AG04449 (cell line): ENCODE data around the gene CKAP4.

ENCODE experiments used
- CTCF ChIA-PET: fragments of 350-600 bp; formaldehyde crosslinking; extraction: SDS; loops from one replicate; lab custom pipeline; 2021; ENCODE audit warnings: antibody characterized with exemption; lab: Yijun Ruan, JAX
- POLR2A ChIA-PET: fragments of 400-600, 350-600 bp; formaldehyde crosslinking; extraction: SDS; loops from one replicate; lab custom pipeline; 2020; ENCODE audit warnings: antibody characterized with exemption, inconsistent platforms; lab: Yijun Ruan, JAX
- DNase-seq: peaks from one replicate; pipeline ENCODE4 v3.0.0-alpha.2; 2010; ENCODE audit warnings: low read depth, low spot score
- H3K4me3 ChIP-seq: 2 replicates; pipeline ENCODE4 v1.5.1; 2011; ENCODE audit warnings: low read depth, mild to moderate bottlenecking, control low read depth, low read length
- TF ChIP-seq, protein P1 (sequence below): IDR thresholded peaks from one replicate; pipeline ENCODE4 v1.5.1; 2011; ENCODE audit warnings: mild to moderate bottlenecking, moderate library complexity, low read length, control low read depth, inconsistent platforms; ENCODE audit not compliant: insufficient read depth; ENCODE audit errors: missing control alignments

Gene CKAP4

DNA sequence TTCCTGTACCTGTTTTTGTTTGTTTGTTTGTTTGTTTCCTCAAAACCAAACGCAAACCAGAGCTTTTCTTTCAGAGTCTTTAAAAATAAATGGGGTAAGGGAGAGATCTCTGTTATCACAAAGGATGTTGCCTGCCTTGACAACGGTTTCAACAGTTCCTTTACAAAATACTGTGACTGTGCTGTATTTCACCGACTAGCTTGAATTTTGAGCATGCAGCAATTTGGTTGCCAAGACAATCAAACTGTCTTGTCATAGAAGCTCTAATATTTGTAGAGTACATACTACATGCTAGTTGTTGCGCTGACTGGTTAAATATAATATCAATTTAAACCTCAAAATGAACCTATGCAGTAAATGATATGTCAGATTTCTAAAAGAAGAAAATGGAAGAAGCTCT lies 32.3 kb upstream of the CKAP4 start:
- TF ChIP-seq, protein P1, sequence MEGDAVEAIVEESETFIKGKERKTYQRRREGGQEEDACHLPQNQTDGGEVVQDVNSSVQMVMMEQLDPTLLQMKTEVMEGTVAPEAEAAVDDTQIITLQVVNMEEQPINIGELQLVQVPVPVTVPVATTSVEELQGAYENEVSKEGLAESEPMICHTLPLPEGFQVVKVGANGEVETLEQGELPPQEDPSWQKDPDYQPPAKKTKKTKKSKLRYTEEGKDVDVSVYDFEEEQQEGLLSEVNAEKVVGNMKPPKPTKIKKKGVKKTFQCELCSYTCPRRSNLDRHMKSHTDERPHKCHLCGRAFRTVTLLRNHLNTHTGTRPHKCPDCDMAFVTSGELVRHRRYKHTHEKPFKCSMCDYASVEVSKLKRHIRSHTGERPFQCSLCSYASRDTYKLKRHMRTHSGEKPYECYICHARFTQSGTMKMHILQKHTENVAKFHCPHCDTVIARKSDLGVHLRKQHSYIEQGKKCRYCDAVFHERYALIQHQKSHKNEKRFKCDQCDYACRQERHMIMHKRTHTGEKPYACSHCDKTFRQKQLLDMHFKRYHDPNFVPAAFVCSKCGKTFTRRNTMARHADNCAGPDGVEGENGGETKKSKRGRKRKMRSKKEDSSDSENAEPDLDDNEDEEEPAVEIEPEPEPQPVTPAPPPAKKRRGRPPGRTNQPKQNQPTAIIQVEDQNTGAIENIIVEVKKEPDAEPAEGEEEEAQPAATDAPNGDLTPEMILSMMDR, result no peak
- CTCF ChIA-PET, result interaction anchor here (0.8 to 4.1 kb wide), 9 partner anchors 9 to 56 kb away, joined by 3 to 35 read pairs (median 5); no protein-coding TSS in a partner anchor
- H3K4me3 ChIP-seq, result no peak overlapping the region
- POLR2A ChIA-PET, result no interaction called here
- DNase-seq, result no peak

GRCh38 chr12:106276032-106276740 lies 28.4 kb upstream of the CKAP4 start:
- TF ChIP-seq, protein P1, result no peak
- CTCF ChIA-PET, result interaction anchor here (0.6 kb wide), 1 partner anchor 325 kb away, joined by 3 read pairs; no protein-coding TSS in a partner anchor
- no peak for DNase-seq
- no peak overlapping the region for H3K4me3 ChIP-seq
- POLR2A ChIA-PET, result no interaction called here

DNA sequence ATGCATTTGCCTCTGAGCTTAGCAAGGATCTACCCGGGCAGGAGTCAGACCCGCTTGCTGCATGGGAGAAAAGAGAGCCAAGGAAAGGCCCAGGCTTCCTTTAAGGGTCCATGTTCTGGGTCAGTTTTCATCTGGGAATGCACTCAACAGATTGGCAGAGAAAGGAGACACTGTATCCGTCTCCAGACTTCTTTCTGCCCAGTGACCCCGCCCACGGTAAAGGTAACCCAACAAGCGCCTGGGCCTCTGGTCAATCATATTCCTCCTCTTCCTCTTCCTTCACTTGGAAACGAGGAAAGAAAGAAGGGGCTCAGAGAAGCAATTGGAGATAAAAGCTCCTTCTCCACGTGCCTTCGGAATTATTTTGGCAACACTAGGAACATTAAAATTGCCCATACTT lies 27.6 kb upstream of the CKAP4 start:
- ChIA-PET POLR2A (no interaction called here), CTCF (no interaction called here)
- no peak overlapping the region for H3K4me3 ChIP-seq
- TF ChIP-seq, protein P1, result no peak
- no peak for DNase-seq

- ChIA-PET POLR2A (no interaction called here), CTCF (interaction anchor here (0.9 to 2.5 kb wide), 2 partner anchors 8 to 10 kb away, joined by 4 to 6 read pairs; no protein-coding TSS in a partner anchor)
- H3K4me3 ChIP-seq, result no peak overlapping the region
- TF ChIP-seq, protein P1, result no peak
- DNase-seq, result no peak
These were observed 26.8 kb upstream of the CKAP4 start for GRCh38 chr12:106274575-106275121.

- H3K4me3 ChIP-seq, result no peak overlapping the region
- TF ChIP-seq, protein P1, result no peak
- ChIA-PET POLR2A (no interaction called here), CTCF (interaction anchor here (0.9 to 2.5 kb wide), 2 partner anchors 9 to 10 kb away, joined by 4 to 6 read pairs; no protein-coding TSS in a partner anchor)
- no peak for DNase-seq
These were observed 26.2 kb upstream of the CKAP4 start for GRCh38 chr12:106274012-106274411.

DNA sequence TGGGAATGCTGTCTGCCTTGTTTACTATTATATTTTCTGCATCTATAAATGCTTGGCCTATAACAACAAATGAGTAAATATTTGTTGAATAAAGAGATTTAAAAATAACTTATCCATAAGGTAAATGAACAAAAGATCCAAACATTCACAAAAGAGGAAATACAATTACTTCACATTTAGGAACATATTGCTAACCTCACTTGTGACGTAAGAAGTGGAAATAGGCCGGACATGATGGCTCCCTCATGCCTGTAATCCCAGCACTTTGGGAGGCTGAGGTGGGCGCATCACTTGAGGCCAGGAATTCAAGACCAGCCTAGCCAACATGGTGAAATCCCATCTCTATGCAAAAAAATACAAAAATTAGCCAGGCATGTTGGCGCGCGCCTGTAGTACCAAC lies 25.7 kb upstream of the CKAP4 start:
- TF ChIP-seq, protein P1, result no peak
- H3K4me3 ChIP-seq, result no peak overlapping the region
- DNase-seq, result no peak
- ChIA-PET CTCF (interaction anchor here (2.5 to 3.2 kb wide), 2 partner anchors 9 to 11 kb away, joined by 6 to 15 read pairs; no protein-coding TSS in a partner anchor), POLR2A (no interaction called here)
